IPS DF 19.7 (cell line): ENCODE results near the gene MAG.

Source experiments
- DNase-seq: peaks from one replicate; pipeline ENCODE4 v3.0.0-alpha.2; 2013; ENCODE audit warnings: low read depth, low spot score

Gene MAG

GRCh38 chr19:35360880-35361420 lies 69.0 kb downstream of the MAG start:
- no peak for DNase-seq

GRCh38 chr19:35362261-35363000 lies 70.5 kb downstream of the MAG start:
- DNase-seq, result no peak

DNA sequence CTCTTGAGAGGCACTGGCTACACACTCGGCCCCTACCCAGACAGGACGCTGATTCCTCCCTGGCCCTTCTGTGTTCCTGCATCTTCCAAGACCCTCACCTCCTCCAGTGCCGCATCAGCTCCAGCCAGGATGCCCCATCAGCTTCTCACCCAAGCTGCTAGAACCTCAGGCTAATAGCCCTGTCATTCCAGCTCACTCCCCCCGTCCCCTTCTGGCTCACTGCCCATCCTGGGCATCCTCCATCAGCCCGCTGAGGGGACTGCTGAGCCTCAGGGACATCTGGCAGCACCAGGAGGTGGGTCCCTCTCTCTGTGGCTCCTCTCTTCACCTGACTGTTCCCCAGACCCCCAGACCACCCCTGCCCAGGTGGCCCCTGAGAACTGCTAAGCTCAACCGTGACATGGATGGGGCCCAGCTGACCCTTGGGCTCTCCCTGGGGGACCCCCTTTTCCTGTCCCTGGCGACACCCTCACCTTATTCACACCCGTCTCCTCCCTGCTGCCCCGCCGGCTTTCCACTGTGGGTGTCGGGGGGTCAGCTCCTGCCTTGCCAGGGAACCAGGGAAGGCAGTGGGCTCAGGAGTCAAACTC lies 71.1 kb downstream of the MAG start:
- no peak for DNase-seq
